OCI-LY1 (cell line): ENCODE results near the gene ULK4.

Experiments
- EZH2 ChIP-seq: fragments of 200-600 bp; sonication (generic), shearing (Covaris generic); IDR thresholded peaks from 2 replicates; pipeline ENCODE4 v1.8.0; 2017; ENCODE audit warnings: borderline replicate concordance, mixed run types, mild to moderate bottlenecking, antibody characterized with exemption, low read length, moderate library complexity, mixed read lengths
- TF ChIP-seq, protein P1 (sequence below): fragments of 200-600 bp; sonication (generic), shearing (Covaris generic); IDR thresholded peaks from 2 replicates; pipeline ENCODE4 v1.5.1; 2017; ENCODE audit warnings: mild to moderate bottlenecking, antibody characterized with exemption, low read length, moderate library complexity, mixed read lengths

DNA sequence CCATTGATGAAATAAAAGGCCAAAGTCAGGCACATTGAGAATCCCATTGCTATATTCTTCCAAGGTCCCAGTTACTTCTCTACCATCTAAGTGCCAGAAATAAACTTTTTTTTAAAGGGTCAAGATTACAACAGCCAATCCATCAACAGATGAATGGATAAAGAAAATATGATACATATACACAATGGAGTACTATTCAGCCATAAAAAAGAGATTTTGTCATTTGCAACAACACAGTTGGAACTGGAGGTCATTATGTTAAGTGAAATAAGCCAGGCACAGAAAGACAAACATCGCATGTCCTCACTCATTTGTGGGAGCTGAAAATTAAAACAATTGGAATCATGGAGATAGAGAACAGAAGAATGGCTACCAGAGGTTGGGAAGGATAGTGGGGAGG is 25.5 kb downstream of the ULK4 start:
- TF ChIP-seq, protein P1, sequence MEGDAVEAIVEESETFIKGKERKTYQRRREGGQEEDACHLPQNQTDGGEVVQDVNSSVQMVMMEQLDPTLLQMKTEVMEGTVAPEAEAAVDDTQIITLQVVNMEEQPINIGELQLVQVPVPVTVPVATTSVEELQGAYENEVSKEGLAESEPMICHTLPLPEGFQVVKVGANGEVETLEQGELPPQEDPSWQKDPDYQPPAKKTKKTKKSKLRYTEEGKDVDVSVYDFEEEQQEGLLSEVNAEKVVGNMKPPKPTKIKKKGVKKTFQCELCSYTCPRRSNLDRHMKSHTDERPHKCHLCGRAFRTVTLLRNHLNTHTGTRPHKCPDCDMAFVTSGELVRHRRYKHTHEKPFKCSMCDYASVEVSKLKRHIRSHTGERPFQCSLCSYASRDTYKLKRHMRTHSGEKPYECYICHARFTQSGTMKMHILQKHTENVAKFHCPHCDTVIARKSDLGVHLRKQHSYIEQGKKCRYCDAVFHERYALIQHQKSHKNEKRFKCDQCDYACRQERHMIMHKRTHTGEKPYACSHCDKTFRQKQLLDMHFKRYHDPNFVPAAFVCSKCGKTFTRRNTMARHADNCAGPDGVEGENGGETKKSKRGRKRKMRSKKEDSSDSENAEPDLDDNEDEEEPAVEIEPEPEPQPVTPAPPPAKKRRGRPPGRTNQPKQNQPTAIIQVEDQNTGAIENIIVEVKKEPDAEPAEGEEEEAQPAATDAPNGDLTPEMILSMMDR: no peak
- no peak for TF ChIP-seq EZH2
